Motor neuron (in vitro differentiated cells): ENCODE results near the gene NR4A2. TPM values are rescaled to one million over a fixed set of nuclear protein-coding genes. Genes with fewer than 3 reads are reported as not detected.

Experiments
- ATAC-seq, 8 experiments: fragments of 200-7000 bp; cut with Tn5 transposase; replicated peaks in 6 of 8; 2 replicates each; pipeline ENCODE4 v1.8.0; 2021; ENCODE audit warnings: mild to moderate bottlenecking in 8 of 8, moderate library complexity in 8 of 8
- H3K27ac ChIP-seq, 2 donors: fragments of 250-450 bp; sonication (Bioruptor Pico); 2 replicates each; pipeline ENCODE4 v1.9.0; 2021; ENCODE audit warnings: antibody characterized with exemption in 2 of 2, mild to moderate bottlenecking in 2 of 2, moderate library complexity in 1 of 2
- H3K4me1 ChIP-seq, 2 donors: fragments of 250-450 bp; sonication (Bioruptor Pico); replicated peaks in 1 of 2; 2 replicates each; pipeline ENCODE4 v1.6.1; 2021; ENCODE audit warnings: antibody characterized with exemption in 2 of 2, mild to moderate bottlenecking in 2 of 2, moderate library complexity in 1 of 2
- H3K4me3 ChIP-seq, 5 donors: fragments of 250-450 bp; sonication (Bioruptor Pico); 2 replicates each; pipeline ENCODE4 v1.9.0; 2021; ENCODE audit warnings: antibody characterized with exemption in 5 of 5, mild to moderate bottlenecking in 5 of 5, moderate library complexity in 4 of 5
- WGBS, 10 experiments: fragments of 450-650 bp; shearing (Covaris generic); methylation state at CpG; one replicate each; pipeline ENCODE4 v1.0.0; 2022; 5-methylcytosine and 5-hydroxymethylcytosine counted together
- in situ Hi-C, 9 experiments: fragments of 400-800 bp; cut with MboI; loops; one replicate each; pipeline ENCODE4 v1.15.0; 2021; ENCODE audit warnings: low sequenced_read_pairs in 9 of 9, low pct_unique_long_range_greater_than_20kb in 2 of 9; ENCODE audit not compliant: unreplicated experiment in 9 of 9
- total RNA-seq, 8 experiments: library from RNA; unstranded; fragments of 300-600 nt; gene quantifications; 2 replicates each; pipeline versions ENCODE4 v1.2.3 to v1.2.4, GENCODE V29; 2022

The NR4A2 gene
- total RNA-seq, 8 experiments from 2014 or later: 0.09 to 4.3 (median 0.91) TPM

DNA sequence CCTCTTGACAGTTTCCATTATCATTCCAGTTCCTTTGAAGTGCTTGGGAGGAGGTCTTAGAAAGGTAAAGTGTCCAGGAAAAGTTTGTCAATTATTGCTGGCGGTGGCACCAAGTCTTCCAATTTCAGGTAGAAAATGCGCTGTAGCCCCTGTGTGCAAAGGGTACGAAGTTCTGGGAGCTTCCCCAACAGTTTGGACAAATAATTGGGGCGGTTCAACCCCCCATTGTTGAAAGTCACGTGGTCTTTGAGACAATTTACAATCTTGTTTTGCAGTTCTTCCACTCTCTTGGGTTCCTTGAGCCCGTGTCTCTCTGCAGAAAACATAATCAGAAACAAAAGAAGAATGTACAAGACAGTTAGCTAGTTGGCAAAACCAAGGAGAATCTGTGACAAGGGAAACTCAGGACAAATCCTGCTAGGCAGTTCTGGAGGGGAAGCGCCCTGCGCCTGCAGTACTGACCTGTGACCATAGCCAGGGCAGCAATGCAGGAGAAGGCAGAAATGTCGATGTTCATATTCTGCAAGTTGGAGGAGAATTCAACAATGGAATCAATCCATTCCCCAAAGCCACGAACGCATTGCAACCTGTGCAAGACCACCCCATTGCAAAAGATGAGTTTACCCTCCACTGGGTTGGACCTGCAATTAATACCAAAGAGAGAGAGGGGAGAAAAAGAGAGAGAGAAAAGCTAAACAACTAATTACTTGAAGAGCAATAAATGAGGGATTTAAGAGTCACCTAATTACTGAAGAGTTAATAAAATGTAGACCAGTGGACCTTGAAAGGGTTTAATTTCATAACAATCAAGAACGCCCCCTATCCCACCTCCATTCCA lies 6.6 kb downstream of the NR4A2 start:
- Histone ChIP-seq H3K4me3 (no peak overlapping the region), H3K27ac (no peak overlapping the region), H3K4me1 (peaks cover 6 to 19% of the 10 kb centered on the region in 2 donors)
- WGBS, 10 experiments: 0 to 96% (median 51%) methylated on average over 3 to 11 of the region's 12 CpGs
- ATAC-seq: no peak
- in situ Hi-C loops: loop anchor here in 4 of 9 experiments (25.0 kb wide), 3 partner anchors 261 to 939 kb away; no protein-coding TSS in a partner anchor

GRCh38 chr2:156323754-156324153 lies 8.8 kb downstream of the NR4A2 start:
- in situ Hi-C loops: loop anchor here in 1 of 9 experiments (25.0 kb wide), 1 partner anchor 211 kb away; no protein-coding TSS in a partner anchor
- Histone ChIP-seq H3K27ac (no peak overlapping the region), H3K4me3 (no peak overlapping the region), H3K4me1 (peaks cover 11 to 22% of the 10 kb centered on the region in 2 donors)
- WGBS, 10 experiments: 50 to 100% (median 76%) methylated on average over 1 to 2 of the region's 2 CpGs; no CpG with 5 or more reads in 2 of the 10 experiments
- no peak for ATAC-seq

GRCh38 chr2:156322686-156323231 lies 9.8 kb downstream of the NR4A2 start:
- Histone ChIP-seq H3K4me3 (peak overlapping the region in 2 of 5 donors; percentile 3 to 15), H3K27ac (no peak overlapping the region), H3K4me1 (peaks cover 11 to 22% of the 10 kb centered on the region in 2 donors)
- 0 to 82% (median 8%) methylated on average over 2 to 13 of the region's 26 CpGs; no CpG with 5 or more reads in 1 of the 10 experiments for WGBS, 10 experiments
- in situ Hi-C loops: loop anchor here in 1 of 9 experiments (25.0 kb wide), 1 partner anchor 210 kb away; no protein-coding TSS in a partner anchor
- peak in 2 of 8 experiments; percentile 24 to 40 for ATAC-seq

GRCh38 chr2:156322051-156322685 lies 10.4 kb downstream of the NR4A2 start:
- WGBS, 10 experiments: 0 to 43% (median 14%) methylated on average over 2 to 13 of the region's 21 CpGs
- no peak overlapping the region for H3K27ac ChIP-seq
- H3K4me1 ChIP-seq: peaks cover 11 to 22% of the 10 kb centered on the region in 2 donors
- peak in 4 of 8 experiments; percentile 12 to 39 (median 32) for ATAC-seq
- H3K4me3 ChIP-seq: peak overlapping the region in 1 of 5 donors; percentile 15
- in situ Hi-C loops: loop anchor here in 1 of 9 experiments (25.0 kb wide), 1 partner anchor 210 kb away; no protein-coding TSS in a partner anchor

DNA sequence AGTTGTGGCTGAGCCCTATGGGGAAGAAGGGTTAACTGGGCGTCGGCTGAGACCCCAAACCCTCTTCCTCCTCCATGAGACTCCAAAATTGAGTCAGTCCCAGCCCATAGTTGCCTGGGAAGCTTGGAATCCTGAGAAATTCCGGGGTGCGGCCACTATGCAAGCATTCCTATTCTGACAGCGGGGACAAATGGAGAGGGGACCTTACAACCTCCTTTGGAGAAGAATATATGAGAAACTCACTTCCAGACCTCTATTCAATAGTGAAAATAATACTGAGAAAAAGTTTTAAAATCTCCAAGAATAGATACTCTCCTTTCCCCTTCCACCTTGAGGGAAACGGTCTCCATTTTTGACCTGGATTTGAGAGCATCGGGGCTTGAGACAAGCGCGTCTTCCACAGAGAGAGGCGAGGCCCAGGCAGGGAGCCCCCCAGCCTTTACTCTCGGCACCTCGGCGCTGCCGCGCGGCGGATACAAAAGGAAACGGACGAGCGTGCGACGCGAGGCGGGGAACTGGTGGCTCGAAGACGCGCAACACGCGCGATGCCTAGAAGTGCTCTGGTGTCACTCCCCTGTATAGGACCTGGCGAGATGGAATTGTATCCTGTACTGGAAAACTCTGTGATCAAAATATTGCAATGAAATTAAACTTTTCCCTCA lies 11.1 kb downstream of the NR4A2 start:
- H3K4me1 ChIP-seq: peaks cover 11 to 22% of the 10 kb centered on the region in 2 donors
- no peak overlapping the region for H3K27ac ChIP-seq
- peak in 6 of 8 experiments; percentile 28 to 44 (median 39) for ATAC-seq
- no peak overlapping the region for H3K4me3 ChIP-seq
- in situ Hi-C loops: loop anchor here in 1 of 9 experiments (25.0 kb wide), 1 partner anchor 209 kb away; no protein-coding TSS in a partner anchor
- WGBS, 10 experiments: 0 to 31% (median 5%) methylated on average over 1 to 18 of the region's 31 CpGs

- Histone ChIP-seq H3K4me1 (peaks cover 11 to 22% of the 10 kb centered on the region in 2 donors), H3K4me3 (peak overlapping the region in 1 of 5 donors; percentile 14), H3K27ac (no peak overlapping the region)
- WGBS, 10 experiments: 0 to 60% (median 4%) methylated on average over 1 to 13 of the region's 31 CpGs; no CpG with 5 or more reads in 2 of the 10 experiments
- in situ Hi-C loops: loop anchor here in 1 of 9 experiments (25.0 kb wide), 1 partner anchor 208 kb away; no protein-coding TSS in a partner anchor
- peak in 5 of 8 experiments; percentile 31 to 64 (median 38) for ATAC-seq
These were observed 11.9 kb downstream of the NR4A2 start for GRCh38 chr2:156320486-156321098.

GRCh38 chr2:156319811-156320485 lies 12.6 kb downstream of the NR4A2 start:
- ATAC-seq: peak in 7 of 8 experiments; percentile 33 to 83 (median 49)
- in situ Hi-C loops: loop anchor here in 1 of 9 experiments (25.0 kb wide), 1 partner anchor 208 kb away; no protein-coding TSS in a partner anchor
- Histone ChIP-seq H3K4me3 (peak overlapping the region in 2 of 5 donors; percentile 11 to 14), H3K27ac (no peak overlapping the region), H3K4me1 (peaks cover 11 to 22% of the 10 kb centered on the region in 2 donors)
- 0 to 33% (median 13%) methylated on average over 1 to 5 of the region's 47 CpGs; no CpG with 5 or more reads in 5 of the 10 experiments for WGBS, 10 experiments

DNA sequence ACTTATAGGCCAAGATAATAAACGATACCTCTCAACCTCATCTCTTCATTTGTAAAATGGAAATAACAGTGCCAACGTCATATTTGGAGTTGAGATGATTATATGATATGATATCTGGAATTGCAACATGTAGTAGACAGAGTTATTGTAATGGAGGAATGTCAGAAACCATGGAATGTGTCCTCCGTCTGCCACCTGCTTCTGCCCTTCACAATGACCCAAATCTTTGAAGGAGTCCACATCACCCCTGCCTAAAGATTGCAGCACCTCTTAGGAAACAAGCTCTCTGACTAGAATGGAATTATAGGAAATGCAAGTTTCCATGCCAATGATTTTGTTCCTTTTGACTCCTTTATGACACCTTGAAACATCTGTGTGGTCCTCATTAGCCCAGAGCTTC lies 14.9 kb downstream of the NR4A2 start:
- peaks cover 11 to 19% of the 10 kb centered on the region in 2 donors for H3K4me1 ChIP-seq
- no peak for ATAC-seq
- in situ Hi-C loops: loop anchor here in 1 of 9 experiments (25.0 kb wide), 1 partner anchor 205 kb away; no protein-coding TSS in a partner anchor
- no peak overlapping the region for H3K27ac ChIP-seq
- 20 to 93% (median 63%) methylated on average over 1 to 3 of the region's 3 CpGs; no CpG with 5 or more reads in 4 of the 10 experiments for WGBS, 10 experiments
- no peak overlapping the region for H3K4me3 ChIP-seq

- Histone ChIP-seq H3K27ac (no peak overlapping the region), H3K4me1 (no peaks in the 10 kb centered on the region), H3K4me3 (no peak overlapping the region)
- in situ Hi-C loops: loop anchor here in 1 of 9 experiments (25.0 kb wide), 1 partner anchor 200 kb away; no protein-coding TSS in a partner anchor
- ATAC-seq: peak in 1 of 8 experiments; percentile 26
- WGBS, 10 experiments: 0 to 83% (median 22%) methylated on average over 1 to 2 of the region's 2 CpGs; no CpG with 5 or more reads in 1 of the 10 experiments
These were observed 20.5 kb downstream of the NR4A2 start for GRCh38 chr2:156311976-156312375.

DNA sequence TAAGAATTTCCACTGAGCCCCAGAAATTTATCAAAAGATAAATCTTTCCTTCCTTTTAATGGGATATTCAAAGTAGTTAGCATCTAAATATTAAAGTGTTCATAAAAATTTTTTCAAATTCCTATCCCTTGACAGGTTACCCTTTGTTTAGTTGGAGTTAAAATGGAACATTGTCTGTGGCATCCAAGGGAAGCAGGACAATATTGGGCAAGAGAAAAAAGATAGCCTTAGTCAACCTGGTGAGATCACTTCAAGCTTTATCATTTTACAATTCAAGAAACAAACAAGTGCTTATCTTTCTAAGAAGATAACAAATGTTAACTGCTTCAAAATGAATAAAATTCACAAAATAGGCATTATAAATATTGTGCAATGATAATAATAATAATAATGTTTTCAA lies 21.7 kb downstream of the NR4A2 start:
- ATAC-seq: no peak
- in situ Hi-C loops: loop anchor here in 1 of 9 experiments (25.0 kb wide), 1 partner anchor 198 kb away; no protein-coding TSS in a partner anchor
- Histone ChIP-seq H3K27ac (no peak overlapping the region), H3K4me3 (no peak overlapping the region), H3K4me1 (no peaks in the 10 kb centered on the region)

GRCh38 chr2:156309917-156310316 lies 22.6 kb downstream of the NR4A2 start:
- WGBS, 10 experiments: 50 to 90% (median 80%) methylated on average over 1 of the region's 1 CpG; no CpG with 5 or more reads in 7 of the 10 experiments
- in situ Hi-C loops: loop anchor here in 1 of 9 experiments (25.0 kb wide), 1 partner anchor 198 kb away; no protein-coding TSS in a partner anchor
- ATAC-seq: no peak
- H3K4me1 ChIP-seq: no peaks in the 10 kb centered on the region
- H3K27ac ChIP-seq: no peak overlapping the region
- no peak overlapping the region for H3K4me3 ChIP-seq
